Epithelial cell of proximal tubule (primary cell): ENCODE data around the gene MBNL3. TPM values are rescaled to one million over a fixed set of nuclear protein-coding genes. Genes with fewer than 3 reads are reported as not detected.

Source experiments
- DNase-seq: peaks from one replicate; pipeline ENCODE4 v3.0.0-alpha.2; 2011; ENCODE audit warnings: low read depth
- H3K4me3 ChIP-seq: 2 replicates; pipeline ENCODE4 v1.5.1; 2011; ENCODE audit warnings: low read depth, mild to moderate bottlenecking, low read length
- total RNA-seq: library from RNA; depleted of rRNA; stranded (reverse); fragments of >200 nt; gene quantifications from 2 replicates; pipeline ENCODE4 v1.2.3, GENCODE V29; 2015
- TF ChIP-seq, protein P1 (sequence below): conservative IDR thresholded peaks from 2 replicates; pipeline ENCODE4 v1.5.1; 2012; ENCODE audit warnings: low read depth, mild to moderate bottlenecking, low read length

The MBNL3 gene
- total RNA-seq, 1 donor from 2014 or later = 8.4 TPM

- TF ChIP-seq, protein P1, sequence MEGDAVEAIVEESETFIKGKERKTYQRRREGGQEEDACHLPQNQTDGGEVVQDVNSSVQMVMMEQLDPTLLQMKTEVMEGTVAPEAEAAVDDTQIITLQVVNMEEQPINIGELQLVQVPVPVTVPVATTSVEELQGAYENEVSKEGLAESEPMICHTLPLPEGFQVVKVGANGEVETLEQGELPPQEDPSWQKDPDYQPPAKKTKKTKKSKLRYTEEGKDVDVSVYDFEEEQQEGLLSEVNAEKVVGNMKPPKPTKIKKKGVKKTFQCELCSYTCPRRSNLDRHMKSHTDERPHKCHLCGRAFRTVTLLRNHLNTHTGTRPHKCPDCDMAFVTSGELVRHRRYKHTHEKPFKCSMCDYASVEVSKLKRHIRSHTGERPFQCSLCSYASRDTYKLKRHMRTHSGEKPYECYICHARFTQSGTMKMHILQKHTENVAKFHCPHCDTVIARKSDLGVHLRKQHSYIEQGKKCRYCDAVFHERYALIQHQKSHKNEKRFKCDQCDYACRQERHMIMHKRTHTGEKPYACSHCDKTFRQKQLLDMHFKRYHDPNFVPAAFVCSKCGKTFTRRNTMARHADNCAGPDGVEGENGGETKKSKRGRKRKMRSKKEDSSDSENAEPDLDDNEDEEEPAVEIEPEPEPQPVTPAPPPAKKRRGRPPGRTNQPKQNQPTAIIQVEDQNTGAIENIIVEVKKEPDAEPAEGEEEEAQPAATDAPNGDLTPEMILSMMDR = no peak
- no peak for DNase-seq
- no peak overlapping the region for H3K4me3 ChIP-seq
Measured at GRCh38 chrX:132482632-132483031, 6.2 kb downstream of the MBNL3 start.

- H3K4me3 ChIP-seq = no peak overlapping the region
- no peak for DNase-seq
- TF ChIP-seq, protein P1 = no peak
Measured at GRCh38 chrX:132481449-132481848, 7.4 kb downstream of the MBNL3 start.

DNA sequence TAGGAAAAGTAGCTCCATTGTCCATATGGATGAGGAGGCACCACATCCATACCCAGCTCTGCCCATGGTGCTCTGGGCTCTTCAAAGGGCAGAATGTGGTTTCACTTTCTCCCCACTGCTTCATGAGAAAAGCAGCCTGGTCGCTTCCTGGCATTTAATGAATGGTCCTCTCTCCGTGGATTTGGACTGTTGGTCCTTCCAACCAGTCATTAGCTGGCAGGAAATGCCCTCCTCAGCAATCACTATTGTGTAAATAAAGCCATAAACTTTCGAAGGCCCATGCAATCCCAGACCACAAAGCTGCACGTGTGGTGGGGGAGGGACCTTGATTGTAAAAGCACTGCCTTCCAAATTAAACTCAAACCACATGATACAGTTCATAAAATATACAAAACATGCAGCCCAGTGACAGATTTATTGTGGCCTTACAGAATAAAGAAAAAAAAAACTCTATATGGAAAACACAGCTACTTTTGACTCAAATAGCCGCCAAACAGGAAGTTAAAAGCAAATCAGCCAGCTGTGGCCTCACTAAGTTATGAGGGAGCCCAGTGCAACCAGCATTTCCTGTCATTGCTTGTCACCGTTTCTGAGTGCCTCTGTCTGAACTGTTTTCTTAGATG lies 8.1 kb downstream of the MBNL3 start:
- H3K4me3 ChIP-seq = peak overlapping the region; percentile 50
- DNase-seq = no peak

GRCh38 chrX:132474544-132475248 lies 14.1 kb downstream of the MBNL3 start:
- no peak for DNase-seq
- H3K4me3 ChIP-seq = no peak overlapping the region
- TF ChIP-seq, protein P1 = no peak

More for the DNA sequence above, 8.1 kb downstream of the MBNL3 start:
- TF ChIP-seq, protein P1 = no peak

DNA sequence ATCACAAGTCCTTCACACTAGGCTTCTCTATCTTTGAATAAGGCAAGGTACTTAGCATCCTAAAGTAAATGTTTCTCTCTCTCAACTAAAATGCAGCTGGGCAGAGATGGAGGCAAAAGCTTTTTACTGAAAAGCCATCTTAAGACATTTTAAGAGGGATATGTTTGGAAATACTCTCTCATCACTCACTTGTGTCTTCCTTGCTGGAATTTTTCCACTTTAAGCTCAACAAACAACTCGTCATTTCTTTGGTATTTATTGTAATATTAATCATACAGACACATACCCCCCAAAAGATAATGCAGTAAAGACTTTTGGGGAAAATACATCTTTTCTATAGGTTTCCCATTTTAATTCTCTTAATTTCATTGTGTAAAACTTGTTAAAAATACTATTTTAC lies 16.4 kb downstream of the MBNL3 start:
- TF ChIP-seq, protein P1 = no peak
- no peak overlapping the region for H3K4me3 ChIP-seq
- no peak for DNase-seq

DNA sequence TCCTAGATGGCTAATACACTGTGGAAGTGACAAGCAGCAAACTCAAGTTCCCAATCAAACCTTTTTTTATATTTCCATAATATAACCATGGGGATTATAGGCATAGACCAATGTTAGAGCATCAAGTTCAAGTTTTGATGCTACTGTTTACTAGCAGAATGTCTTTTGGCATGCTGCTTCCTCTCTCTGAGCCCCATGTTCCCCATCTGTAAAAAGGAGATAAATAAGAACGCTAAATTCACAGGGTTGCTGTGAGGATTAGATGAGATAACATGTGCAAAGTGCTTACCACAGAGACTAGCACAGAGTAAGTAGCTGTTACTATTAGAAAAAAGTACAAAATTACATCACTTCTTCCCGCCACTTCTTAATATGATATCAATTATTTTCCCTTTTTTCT lies 18.0 kb downstream of the MBNL3 start:
- H3K4me3 ChIP-seq = no peak overlapping the region
- DNase-seq = no peak
- TF ChIP-seq, protein P1 = no peak

GRCh38 chrX:132470179-132470578 lies 18.7 kb downstream of the MBNL3 start:
- no peak overlapping the region for H3K4me3 ChIP-seq
- DNase-seq = no peak
- TF ChIP-seq, protein P1 = no peak
